ENCODE data around the gene TMSB4Y. TPM values are rescaled to one million over a fixed set of nuclear protein-coding genes. Genes with fewer than 3 reads are reported as not detected.

The TMSB4Y gene
- total RNA-seq, 1 donor from 2014 or later: not detected

DNA sequence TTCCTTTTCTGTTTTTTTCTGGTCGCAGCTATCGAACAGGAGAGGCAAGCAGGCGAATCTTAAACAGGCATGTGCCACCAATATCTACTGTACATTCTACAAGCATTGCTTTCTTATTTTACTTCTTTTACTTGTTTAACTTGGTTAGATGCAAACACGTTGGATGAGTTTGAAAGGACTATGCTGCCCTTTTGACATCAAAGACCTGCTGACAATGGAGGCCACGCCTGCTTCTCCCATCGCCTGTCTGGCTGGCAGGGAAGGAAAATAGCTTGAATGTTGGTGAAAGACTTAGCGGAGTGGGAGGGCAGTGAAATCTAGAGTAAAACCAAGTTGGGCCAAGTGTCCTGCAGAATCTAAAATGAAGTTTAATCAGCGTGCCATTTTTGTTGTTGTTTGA lies 1.5 kb downstream of the TMSB4Y start:
- no peak for TF ChIP-seq CTCF (conservative IDR thresholded peaks at IDR 0.05)
- H3K36me3 Mint-ChIP-seq (ENCODE audit: low read depth): no peaks in the 10 kb centered on the region
- no peaks in the 10 kb centered on the region for H3K27me3 Mint-ChIP-seq (ENCODE audit: low read depth)
- no peaks in the 10 kb centered on the region for H3K4me1 Mint-ChIP-seq
- no peaks in the 10 kb centered on the region for H3K9me3 Mint-ChIP-seq
- no peak for DNase-seq (ENCODE audit: low read depth, low spot score)
- H3K27ac Mint-ChIP-seq (ENCODE audit: unreplicated experiment): no peak overlapping the region
- no peak overlapping the region for H3K4me3 Mint-ChIP-seq

- H3K36me3 Mint-ChIP-seq (ENCODE audit: low read depth): no peaks in the 10 kb centered on the region
- H3K4me1 Mint-ChIP-seq: no peaks in the 10 kb centered on the region
- H3K27me3 Mint-ChIP-seq (ENCODE audit: low read depth): no peaks in the 10 kb centered on the region
- TF ChIP-seq CTCF (conservative IDR thresholded peaks at IDR 0.05): no peak
- DNase-seq (ENCODE audit: low read depth, low spot score): no peak
- H3K9me3 Mint-ChIP-seq: no peaks in the 10 kb centered on the region
- H3K27ac Mint-ChIP-seq (ENCODE audit: unreplicated experiment): no peak overlapping the region
- no peak overlapping the region for H3K4me3 Mint-ChIP-seq
Observed at GRCh38 chrY:13708038-13708437, 4.3 kb downstream of the TMSB4Y start.

GRCh38 chrY:13718996-13719395 lies 15.3 kb downstream of the TMSB4Y start:
- no peak for TF ChIP-seq CTCF (conservative IDR thresholded peaks at IDR 0.05)
- Mint-ChIP-seq H3K4me1 (no peaks in the 10 kb centered on the region), H3K27ac (ENCODE audit: unreplicated experiment) (no peak overlapping the region), H3K9me3 (no peaks in the 10 kb centered on the region), H3K36me3 (ENCODE audit: low read depth) (no peaks in the 10 kb centered on the region), H3K27me3 (ENCODE audit: low read depth) (no peaks in the 10 kb centered on the region), H3K4me3 (no peak overlapping the region)
- DNase-seq (ENCODE audit: low read depth, low spot score): no peak

- no peak for DNase-seq (ENCODE audit: low read depth, low spot score)
- H3K4me3 Mint-ChIP-seq: no peak overlapping the region
- H3K27ac Mint-ChIP-seq (ENCODE audit: unreplicated experiment): no peak overlapping the region
- no peaks in the 10 kb centered on the region for H3K4me1 Mint-ChIP-seq
- H3K36me3 Mint-ChIP-seq (ENCODE audit: low read depth): no peaks in the 10 kb centered on the region
- no peaks in the 10 kb centered on the region for H3K27me3 Mint-ChIP-seq (ENCODE audit: low read depth)
- H3K9me3 Mint-ChIP-seq: no peaks in the 10 kb centered on the region
- no peak for TF ChIP-seq CTCF (conservative IDR thresholded peaks at IDR 0.05)
Observed at GRCh38 chrY:13729517-13729916, 25.8 kb downstream of the TMSB4Y start.

GRCh38 chrY:13738618-13739017 lies 34.9 kb downstream of the TMSB4Y start:
- TF ChIP-seq CTCF (conservative IDR thresholded peaks at IDR 0.05): no peak
- Mint-ChIP-seq H3K4me1 (no peaks in the 10 kb centered on the region), H3K4me3 (no peak overlapping the region), H3K9me3 (no peaks in the 10 kb centered on the region), H3K27ac (ENCODE audit: unreplicated experiment) (no peak overlapping the region), H3K27me3 (ENCODE audit: low read depth) (no peaks in the 10 kb centered on the region), H3K36me3 (ENCODE audit: low read depth) (no peaks in the 10 kb centered on the region)
- no peak for DNase-seq (ENCODE audit: low read depth, low spot score)
